Measurements from ENCODE around the gene MST1. TPM values are rescaled to one million over a fixed set of nuclear protein-coding genes. Genes with fewer than 3 reads are reported as not detected.
A peak's percentile ranks its signal among the peaks of the same experiment; 100 is the strongest.

Gene MST1
- total and polyA plus RNA-seq, 9 of the 15 experiments (the other 6 are each of a cell fraction or from before 2014, with no cell fraction given): 0.08 to 1.8 (median 0.40) TPM

DNA sequence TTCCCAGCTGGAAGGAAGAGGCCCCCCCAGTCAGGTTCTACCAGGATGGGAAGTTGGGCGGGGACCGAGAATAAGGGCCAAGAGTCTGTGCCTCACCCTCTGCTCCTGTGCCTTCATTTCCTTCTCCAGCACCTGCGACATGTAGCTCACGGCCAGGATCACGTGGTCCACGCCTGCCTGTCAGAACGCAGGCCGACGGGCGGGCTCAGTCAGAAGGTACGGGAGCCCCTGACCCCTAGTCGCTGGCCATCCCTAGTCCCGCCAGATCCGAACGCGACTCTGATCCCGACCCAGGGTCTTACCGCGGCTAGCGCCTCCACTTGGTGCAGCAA, 34.0 kb upstream of the MST1 start (continued):
- TF ChIP-seq, protein P1, sequence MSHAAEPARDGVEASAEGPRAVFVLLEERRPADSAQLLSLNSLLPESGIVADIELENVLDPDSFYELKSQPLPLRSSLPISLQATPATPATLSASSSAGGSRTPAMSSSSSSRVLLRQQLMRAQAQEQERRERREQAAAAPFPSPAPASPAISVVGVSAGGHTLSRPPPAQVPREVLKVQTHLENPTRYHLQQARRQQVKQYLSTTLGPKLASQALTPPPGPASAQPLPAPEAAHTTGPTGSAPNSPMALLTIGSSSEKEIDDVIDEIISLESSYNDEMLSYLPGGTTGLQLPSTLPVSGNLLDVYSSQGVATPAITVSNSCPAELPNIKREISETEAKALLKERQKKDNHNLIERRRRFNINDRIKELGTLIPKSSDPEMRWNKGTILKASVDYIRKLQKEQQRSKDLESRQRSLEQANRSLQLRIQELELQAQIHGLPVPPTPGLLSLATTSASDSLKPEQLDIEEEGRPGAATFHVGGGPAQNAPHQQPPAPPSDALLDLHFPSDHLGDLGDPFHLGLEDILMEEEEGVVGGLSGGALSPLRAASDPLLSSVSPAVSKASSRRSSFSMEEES (CRISPR knock-in tag; IDR thresholded peaks at IDR 0.05): peak; percentile 77
- TF ChIP-seq, protein P2, sequence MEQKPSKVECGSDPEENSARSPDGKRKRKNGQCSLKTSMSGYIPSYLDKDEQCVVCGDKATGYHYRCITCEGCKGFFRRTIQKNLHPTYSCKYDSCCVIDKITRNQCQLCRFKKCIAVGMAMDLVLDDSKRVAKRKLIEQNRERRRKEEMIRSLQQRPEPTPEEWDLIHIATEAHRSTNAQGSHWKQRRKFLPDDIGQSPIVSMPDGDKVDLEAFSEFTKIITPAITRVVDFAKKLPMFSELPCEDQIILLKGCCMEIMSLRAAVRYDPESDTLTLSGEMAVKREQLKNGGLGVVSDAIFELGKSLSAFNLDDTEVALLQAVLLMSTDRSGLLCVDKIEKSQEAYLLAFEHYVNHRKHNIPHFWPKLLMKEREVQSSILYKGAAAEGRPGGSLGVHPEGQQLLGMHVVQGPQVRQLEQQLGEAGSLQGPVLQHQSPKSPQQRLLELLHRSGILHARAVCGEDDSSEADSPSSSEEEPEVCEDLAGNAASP (IDR thresholded peaks at IDR 0.05): no peak
- no peak for TF ChIP-seq ZNF668 (CRISPR knock-in tag; IDR thresholded peaks at IDR 0.05)
- TF ChIP-seq ZNF3 (CRISPR knock-in tag; IDR thresholded peaks at IDR 0.05): no peak
- TF ChIP-seq TCF3 (CRISPR knock-in tag; IDR thresholded peaks at IDR 0.05): no peak
- TF ChIP-seq ZC3H4 (CRISPR knock-in tag; IDR thresholded peaks at IDR 0.05; ENCODE audit: borderline replicate concordance): no peak
- TF ChIP-seq, protein P3, sequence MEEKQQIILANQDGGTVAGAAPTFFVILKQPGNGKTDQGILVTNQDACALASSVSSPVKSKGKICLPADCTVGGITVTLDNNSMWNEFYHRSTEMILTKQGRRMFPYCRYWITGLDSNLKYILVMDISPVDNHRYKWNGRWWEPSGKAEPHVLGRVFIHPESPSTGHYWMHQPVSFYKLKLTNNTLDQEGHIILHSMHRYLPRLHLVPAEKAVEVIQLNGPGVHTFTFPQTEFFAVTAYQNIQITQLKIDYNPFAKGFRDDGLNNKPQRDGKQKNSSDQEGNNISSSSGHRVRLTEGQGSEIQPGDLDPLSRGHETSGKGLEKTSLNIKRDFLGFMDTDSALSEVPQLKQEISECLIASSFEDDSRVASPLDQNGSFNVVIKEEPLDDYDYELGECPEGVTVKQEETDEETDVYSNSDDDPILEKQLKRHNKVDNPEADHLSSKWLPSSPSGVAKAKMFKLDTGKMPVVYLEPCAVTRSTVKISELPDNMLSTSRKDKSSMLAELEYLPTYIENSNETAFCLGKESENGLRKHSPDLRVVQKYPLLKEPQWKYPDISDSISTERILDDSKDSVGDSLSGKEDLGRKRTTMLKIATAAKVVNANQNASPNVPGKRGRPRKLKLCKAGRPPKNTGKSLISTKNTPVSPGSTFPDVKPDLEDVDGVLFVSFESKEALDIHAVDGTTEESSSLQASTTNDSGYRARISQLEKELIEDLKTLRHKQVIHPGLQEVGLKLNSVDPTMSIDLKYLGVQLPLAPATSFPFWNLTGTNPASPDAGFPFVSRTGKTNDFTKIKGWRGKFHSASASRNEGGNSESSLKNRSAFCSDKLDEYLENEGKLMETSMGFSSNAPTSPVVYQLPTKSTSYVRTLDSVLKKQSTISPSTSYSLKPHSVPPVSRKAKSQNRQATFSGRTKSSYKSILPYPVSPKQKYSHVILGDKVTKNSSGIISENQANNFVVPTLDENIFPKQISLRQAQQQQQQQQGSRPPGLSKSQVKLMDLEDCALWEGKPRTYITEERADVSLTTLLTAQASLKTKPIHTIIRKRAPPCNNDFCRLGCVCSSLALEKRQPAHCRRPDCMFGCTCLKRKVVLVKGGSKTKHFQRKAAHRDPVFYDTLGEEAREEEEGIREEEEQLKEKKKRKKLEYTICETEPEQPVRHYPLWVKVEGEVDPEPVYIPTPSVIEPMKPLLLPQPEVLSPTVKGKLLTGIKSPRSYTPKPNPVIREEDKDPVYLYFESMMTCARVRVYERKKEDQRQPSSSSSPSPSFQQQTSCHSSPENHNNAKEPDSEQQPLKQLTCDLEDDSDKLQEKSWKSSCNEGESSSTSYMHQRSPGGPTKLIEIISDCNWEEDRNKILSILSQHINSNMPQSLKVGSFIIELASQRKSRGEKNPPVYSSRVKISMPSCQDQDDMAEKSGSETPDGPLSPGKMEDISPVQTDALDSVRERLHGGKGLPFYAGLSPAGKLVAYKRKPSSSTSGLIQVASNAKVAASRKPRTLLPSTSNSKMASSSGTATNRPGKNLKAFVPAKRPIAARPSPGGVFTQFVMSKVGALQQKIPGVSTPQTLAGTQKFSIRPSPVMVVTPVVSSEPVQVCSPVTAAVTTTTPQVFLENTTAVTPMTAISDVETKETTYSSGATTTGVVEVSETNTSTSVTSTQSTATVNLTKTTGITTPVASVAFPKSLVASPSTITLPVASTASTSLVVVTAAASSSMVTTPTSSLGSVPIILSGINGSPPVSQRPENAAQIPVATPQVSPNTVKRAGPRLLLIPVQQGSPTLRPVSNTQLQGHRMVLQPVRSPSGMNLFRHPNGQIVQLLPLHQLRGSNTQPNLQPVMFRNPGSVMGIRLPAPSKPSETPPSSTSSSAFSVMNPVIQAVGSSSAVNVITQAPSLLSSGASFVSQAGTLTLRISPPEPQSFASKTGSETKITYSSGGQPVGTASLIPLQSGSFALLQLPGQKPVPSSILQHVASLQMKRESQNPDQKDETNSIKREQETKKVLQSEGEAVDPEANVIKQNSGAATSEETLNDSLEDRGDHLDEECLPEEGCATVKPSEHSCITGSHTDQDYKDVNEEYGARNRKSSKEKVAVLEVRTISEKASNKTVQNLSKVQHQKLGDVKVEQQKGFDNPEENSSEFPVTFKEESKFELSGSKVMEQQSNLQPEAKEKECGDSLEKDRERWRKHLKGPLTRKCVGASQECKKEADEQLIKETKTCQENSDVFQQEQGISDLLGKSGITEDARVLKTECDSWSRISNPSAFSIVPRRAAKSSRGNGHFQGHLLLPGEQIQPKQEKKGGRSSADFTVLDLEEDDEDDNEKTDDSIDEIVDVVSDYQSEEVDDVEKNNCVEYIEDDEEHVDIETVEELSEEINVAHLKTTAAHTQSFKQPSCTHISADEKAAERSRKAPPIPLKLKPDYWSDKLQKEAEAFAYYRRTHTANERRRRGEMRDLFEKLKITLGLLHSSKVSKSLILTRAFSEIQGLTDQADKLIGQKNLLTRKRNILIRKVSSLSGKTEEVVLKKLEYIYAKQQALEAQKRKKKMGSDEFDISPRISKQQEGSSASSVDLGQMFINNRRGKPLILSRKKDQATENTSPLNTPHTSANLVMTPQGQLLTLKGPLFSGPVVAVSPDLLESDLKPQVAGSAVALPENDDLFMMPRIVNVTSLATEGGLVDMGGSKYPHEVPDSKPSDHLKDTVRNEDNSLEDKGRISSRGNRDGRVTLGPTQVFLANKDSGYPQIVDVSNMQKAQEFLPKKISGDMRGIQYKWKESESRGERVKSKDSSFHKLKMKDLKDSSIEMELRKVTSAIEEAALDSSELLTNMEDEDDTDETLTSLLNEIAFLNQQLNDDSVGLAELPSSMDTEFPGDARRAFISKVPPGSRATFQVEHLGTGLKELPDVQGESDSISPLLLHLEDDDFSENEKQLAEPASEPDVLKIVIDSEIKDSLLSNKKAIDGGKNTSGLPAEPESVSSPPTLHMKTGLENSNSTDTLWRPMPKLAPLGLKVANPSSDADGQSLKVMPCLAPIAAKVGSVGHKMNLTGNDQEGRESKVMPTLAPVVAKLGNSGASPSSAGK (IDR thresholded peaks at IDR 0.05): peak; percentile 21; the same call in 1 of the 2 replicates
- TF ChIP-seq ZNF197 (CRISPR knock-in tag; IDR thresholded peaks at IDR 0.05; ENCODE audit: low read depth): no peak
- no peak for TF ChIP-seq SMAD1 (IDR thresholded peaks at IDR 0.05; ENCODE audit: low read depth, low read length, partially characterized antibody)
- TF ChIP-seq HDAC6 (IDR thresholded peaks at IDR 0.05; ENCODE audit: low read depth, low read length): no peak
- TF ChIP-seq, protein P4, sequence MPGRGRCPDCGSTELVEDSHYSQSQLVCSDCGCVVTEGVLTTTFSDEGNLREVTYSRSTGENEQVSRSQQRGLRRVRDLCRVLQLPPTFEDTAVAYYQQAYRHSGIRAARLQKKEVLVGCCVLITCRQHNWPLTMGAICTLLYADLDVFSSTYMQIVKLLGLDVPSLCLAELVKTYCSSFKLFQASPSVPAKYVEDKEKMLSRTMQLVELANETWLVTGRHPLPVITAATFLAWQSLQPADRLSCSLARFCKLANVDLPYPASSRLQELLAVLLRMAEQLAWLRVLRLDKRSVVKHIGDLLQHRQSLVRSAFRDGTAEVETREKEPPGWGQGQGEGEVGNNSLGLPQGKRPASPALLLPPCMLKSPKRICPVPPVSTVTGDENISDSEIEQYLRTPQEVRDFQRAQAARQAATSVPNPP (IDR thresholded peaks at IDR 0.05; ENCODE audit: borderline replicate concordance, insufficient read depth, insufficient read length): no peak
